HepG2 (cell line): ENCODE results near the gene NPHP1. TPM values are rescaled to one million over a fixed set of nuclear protein-coding genes. Genes with fewer than 3 reads are reported as not detected.

ENCODE experiments used
- AGO1 ChIP-seq: fragments of 200-400 bp; formaldehyde crosslinking; IDR thresholded peaks from 2 replicates; pipeline ENCODE4 v1.6.1; 2017; ENCODE audit warnings: mild to moderate bottlenecking, low read depth, low read length, moderate library complexity; ENCODE audit not compliant: poor library complexity, severe bottlenecking
- ARNT ChIP-seq: fragments of 450-650 bp; IDR thresholded peaks from 2 replicates; pipeline ENCODE4 v1.6.1; 2017
- BCL6 ChIP-seq: IDR thresholded peaks from 2 replicates; pipeline ENCODE4 v1.6.1; 2016; ENCODE audit warnings: missing genetic modification reagents, missing compliant biosample characterization
- CTCF ChIP-seq: sonication (generic); formaldehyde crosslinking; IDR thresholded peaks from 2 replicates; pipeline ENCODE4 v1.5.0; 2020; ENCODE audit warnings: mild to moderate bottlenecking, missing genetic modification reagents, moderate library complexity
- HNF1B ChIP-seq: sonication (generic); formaldehyde crosslinking; IDR thresholded peaks from 2 replicates; pipeline ENCODE4 v1.5.1; 2020; ENCODE audit warnings: mild to moderate bottlenecking, moderate library complexity, missing genetic modification reagents
- HNRNPH1 ChIP-seq: fragments of 200-400 bp; formaldehyde crosslinking; optimal IDR thresholded peaks from 2 replicates; pipeline ENCODE3; 2017; ENCODE audit warnings: mild to moderate bottlenecking, low read depth, low read length
- HNRNPUL1 ChIP-seq: fragments of 200-400 bp; formaldehyde crosslinking; IDR thresholded peaks from 2 replicates; pipeline ENCODE4 v1.6.1; 2017; ENCODE audit warnings: low read depth, mild to moderate bottlenecking, low read length, moderate library complexity
- KLF15 ChIP-seq: sonication (generic); formaldehyde crosslinking; IDR thresholded peaks from 2 replicates; pipeline ENCODE4 v1.8.1; 2023; ENCODE audit warnings: borderline replicate concordance, mild to moderate bottlenecking, inconsistent platforms, missing genetic modification reagents, mixed read lengths
- NCOA1 ChIP-seq: sonication (generic); formaldehyde crosslinking; IDR thresholded peaks from 2 replicates; pipeline ENCODE4 v1.9.0; 2021; ENCODE audit warnings: missing genetic modification reagents
- NR2F1 ChIP-seq, 2 experiments: fragments of 450-650 bp in 1 of 2; formaldehyde crosslinking in 1 of 2; IDR thresholded peaks; 2 replicates each; pipeline versions ENCODE4 v1.5.0 to v1.6.1; 2016 to 2020; ENCODE audit warnings: mild to moderate bottlenecking in 1 of 2, missing compliant biosample characterization in 1 of 2, missing genetic modification reagents in 1 of 2, moderate library complexity in 1 of 2
- NRL ChIP-seq: sonication (generic); formaldehyde crosslinking; IDR thresholded peaks from 2 replicates; pipeline ENCODE4 v1.5.0; 2020; ENCODE audit warnings: missing genetic modification reagents, mild to moderate bottlenecking, moderate library complexity, borderline replicate concordance
- PRPF4 ChIP-seq: fragments of 200-400 bp; formaldehyde crosslinking; IDR thresholded peaks from 2 replicates; pipeline ENCODE4 v1.6.1; 2016; ENCODE audit warnings: low read length, low read depth; ENCODE audit not compliant: poor library complexity, severe bottlenecking
- PTBP1 ChIP-seq: fragments of 200-400 bp; formaldehyde crosslinking; IDR thresholded peaks from 2 replicates; pipeline ENCODE4 v1.6.1; 2018; ENCODE audit warnings: low read length, low read depth; ENCODE audit not compliant: poor library complexity, severe bottlenecking
- RAD21 ChIP-seq: fragments of 450-650 bp; formaldehyde crosslinking; IDR thresholded peaks from 2 replicates; pipeline ENCODE4 v1.5.0; 2020; ENCODE audit warnings: mild to moderate bottlenecking
- RBM22 ChIP-seq: fragments of 200-400 bp; formaldehyde crosslinking; optimal IDR thresholded peaks from 2 replicates; pipeline ENCODE3; 2017; ENCODE audit warnings: mild to moderate bottlenecking, low read length, moderate library complexity
- SALL1 ChIP-seq: sonication (generic); formaldehyde crosslinking; IDR thresholded peaks from 2 replicates; pipeline ENCODE4 v1.8.0; 2022; ENCODE audit warnings: mild to moderate bottlenecking, missing genetic modification reagents
- SAP130 ChIP-seq: IDR thresholded peaks from 2 replicates; pipeline ENCODE4 v1.6.1; 2016; ENCODE audit warnings: low read depth
- SP1 ChIP-seq, 2 experiments: fragments of 450-650 bp in 1 of 2; sonication (generic) in 1 of 2; formaldehyde crosslinking in 1 of 2; IDR thresholded peaks; 2 replicates each; pipeline versions ENCODE4 v1.4.0 to v1.6.1; 2016 to 2020; ENCODE audit warnings: missing genetic modification reagents in 1 of 2
- TAF15 ChIP-seq: fragments of 200-400 bp; formaldehyde crosslinking; IDR thresholded peaks from one replicate; pipeline ENCODE4 v1.6.1; 2018; ENCODE audit warnings: mild to moderate bottlenecking, low read depth, low read length; ENCODE audit not compliant: poor library complexity, severe bottlenecking
- ZNF234 ChIP-seq: sonication (generic); formaldehyde crosslinking; conservative IDR thresholded peaks from 2 replicates; pipeline ENCODE4 v1.5.1; 2020; ENCODE audit warnings: mild to moderate bottlenecking, missing genetic modification reagents
- ZNF329 ChIP-seq: sonication (generic); formaldehyde crosslinking; IDR thresholded peaks from 2 replicates; pipeline ENCODE4 v1.9.0; 2021; ENCODE audit warnings: low read depth, mild to moderate bottlenecking, missing genetic modification reagents
- ZNF335 ChIP-seq: sonication (generic); formaldehyde crosslinking; IDR thresholded peaks from 2 replicates; pipeline ENCODE4 v1.4.0; 2020; ENCODE audit warnings: missing genetic modification reagents
- ZNF549 ChIP-seq: sonication (generic); formaldehyde crosslinking; IDR thresholded peaks from 2 replicates; pipeline ENCODE4 v1.5.0; 2020; ENCODE audit warnings: missing genetic modification reagents
- ZNF691 ChIP-seq: sonication (generic); formaldehyde crosslinking; IDR thresholded peaks from 2 replicates; pipeline ENCODE4 v1.4.0; 2020; ENCODE audit warnings: missing genetic modification reagents, low read depth, mild to moderate bottlenecking, borderline replicate concordance
- ZSCAN20 ChIP-seq: sonication (generic); formaldehyde crosslinking; IDR thresholded peaks from 2 replicates; pipeline ENCODE4 v1.4.0; 2020; ENCODE audit warnings: missing genetic modification reagents, mild to moderate bottlenecking, borderline replicate concordance
- ZSCAN9 ChIP-seq: IDR thresholded peaks from 2 replicates; pipeline ENCODE4 v1.6.1; 2016; ENCODE audit warnings: borderline replicate concordance
- polyA plus RNA-seq, 8 experiments: library from polyadenylated mRNA; depleted of rRNA in 3 of 8; stranded (reverse) in 7 of 8; unstranded in 1 of 8; fragments of >200 nt; fragmentation: Illumina TruSeq in 4 of 8; extraction: Trizol in 4 of 8; gene quantifications; 2 replicates each; pipeline versions ENCODE4 v1.2.1 to v1.2.3, GENCODE V29; 2011 to 2016; ENCODE audit warnings: low read depth in 4 of 8, missing spikeins in 1 of 8, mixed read lengths in 1 of 8; ENCODE audit not compliant: insufficient read depth in 1 of 8
- total RNA-seq, 5 experiments: library from RNA; depleted of rRNA; stranded (reverse); fragments of >200 nt; fragmentation: Illumina TruSeq; extraction: Trizol; gene quantifications; 2 replicates each; pipeline ENCODE4 v1.2.3, GENCODE V29; 2016; ENCODE audit warnings: low read depth in 1 of 5
- TF ChIP-seq, protein P1 (sequence below): sonication (generic); formaldehyde crosslinking; IDR thresholded peaks from 2 replicates; pipeline ENCODE4 v1.5.0; 2020; ENCODE audit warnings: missing genetic modification reagents, mild to moderate bottlenecking, borderline replicate concordance

The NPHP1 gene
- total and polyA plus RNA-seq, 2 of the 13 experiments (the other 11 are each of a cell fraction or from before 2014, with no cell fraction given), result 2.7 to 4.8 TPM

GRCh38 chr2:110157153-110157793, 47.5 kb downstream of the NPHP1 start (continued):
- TF ChIP-seq, protein P1, sequence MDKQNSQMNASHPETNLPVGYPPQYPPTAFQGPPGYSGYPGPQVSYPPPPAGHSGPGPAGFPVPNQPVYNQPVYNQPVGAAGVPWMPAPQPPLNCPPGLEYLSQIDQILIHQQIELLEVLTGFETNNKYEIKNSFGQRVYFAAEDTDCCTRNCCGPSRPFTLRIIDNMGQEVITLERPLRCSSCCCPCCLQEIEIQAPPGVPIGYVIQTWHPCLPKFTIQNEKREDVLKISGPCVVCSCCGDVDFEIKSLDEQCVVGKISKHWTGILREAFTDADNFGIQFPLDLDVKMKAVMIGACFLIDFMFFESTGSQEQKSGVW (CRISPR knock-in tag), result no peak
- no peak for TF ChIP-seq HNF1B (CRISPR knock-in tag)
- no peak for TF ChIP-seq ZNF335
- no peak for TF ChIP-seq NCOA1 (CRISPR knock-in tag)
- TF ChIP-seq SP1 (IDR thresholded peaks at IDR 0.05), result no peak
- no peak for TF ChIP-seq SP1 (CRISPR knock-in tag; IDR thresholded peaks at IDR 0.05)
- no peak for TF ChIP-seq PRPF4
- TF ChIP-seq AGO1, result no peak
- no peak for TF ChIP-seq TAF15
- no peak for TF ChIP-seq PTBP1
- no peak for TF ChIP-seq ZSCAN20
- no peak for TF ChIP-seq KLF15 (CRISPR knock-in tag)
- TF ChIP-seq ZNF329, result no peak
- TF ChIP-seq NR2F1 (CRISPR knock-in tag; IDR thresholded peaks at IDR 0.05), result no peak
- TF ChIP-seq HNRNPUL1, result no peak
- no peak for TF ChIP-seq ARNT
- TF ChIP-seq CTCF (CRISPR knock-in tag), result peak; percentile 90
- TF ChIP-seq NRL (CRISPR knock-in tag), result no peak
- TF ChIP-seq BCL6 (CRISPR knock-in tag), result no peak
- TF ChIP-seq ZNF234, result no peak
- no peak for TF ChIP-seq SALL1 (CRISPR knock-in tag)
- no peak for TF ChIP-seq RBM22
- TF ChIP-seq ZNF691 (CRISPR knock-in tag), result no peak
- TF ChIP-seq HNRNPH1, result no peak
- peak; percentile 21; the same call in 1 of the 2 replicates for TF ChIP-seq SAP130 (CRISPR knock-in tag)
- peak; percentile 58; the same call in 1 of the 2 replicates for TF ChIP-seq ZSCAN9 (CRISPR knock-in tag)
- TF ChIP-seq ZNF549 (CRISPR knock-in tag), result no peak
- TF ChIP-seq RAD21 (CRISPR knock-in tag), result peak; percentile 83
